ENCODE results near the gene CHRD.
A peak's percentile ranks its signal among the peaks of the same experiment; 100 is the strongest.

Gene CHRD

DNA sequence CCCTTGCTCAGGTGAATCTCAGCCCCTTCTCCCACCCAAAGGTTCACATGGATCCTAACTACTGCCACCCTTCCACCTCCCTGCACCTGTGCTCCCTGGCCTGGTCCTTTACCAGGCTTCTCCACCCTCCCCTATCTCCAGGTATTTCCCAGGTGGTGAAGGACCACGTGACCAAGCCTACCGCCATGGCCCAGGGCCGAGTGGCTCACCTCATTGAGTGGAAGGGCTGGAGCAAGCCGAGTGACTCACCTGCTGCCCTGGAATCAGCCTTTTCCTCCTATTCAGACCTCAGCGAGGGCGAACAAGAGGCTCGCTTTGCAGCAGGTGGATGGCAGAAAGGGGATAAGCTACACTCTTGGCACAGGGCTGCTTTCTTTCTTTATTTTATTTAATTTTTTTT lies 37.9 kb upstream of the CHRD start:
- no peak overlapping the region for H3K27ac Mint-ChIP-seq
- no peak overlapping the region for H3K4me3 Mint-ChIP-seq
- no peaks in the 10 kb centered on the region for H3K27me3 Mint-ChIP-seq
- DNase-seq: no peak
- H3K9me3 Mint-ChIP-seq: no peaks in the 10 kb centered on the region
- H3K4me1 Mint-ChIP-seq (ENCODE audit: low read depth): peaks cover 14% of the 10 kb centered on the region
- H3K36me3 Mint-ChIP-seq (ENCODE audit: low read depth): peaks cover 19% of the 10 kb centered on the region

- Mint-ChIP-seq H3K27me3 (no peaks in the 10 kb centered on the region), H3K4me3 (no peak overlapping the region), H3K27ac (peak overlapping the region; percentile 35), H3K4me1 (ENCODE audit: low read depth) (peaks cover under 1% of the 10 kb centered on the region), H3K36me3 (ENCODE audit: low read depth) (peaks cover 15% of the 10 kb centered on the region), H3K9me3 (no peaks in the 10 kb centered on the region)
- DNase-seq: no peak
Measured at GRCh38 chr3:184343200-184343876, 36.5 kb upstream of the CHRD start.

DNA sequence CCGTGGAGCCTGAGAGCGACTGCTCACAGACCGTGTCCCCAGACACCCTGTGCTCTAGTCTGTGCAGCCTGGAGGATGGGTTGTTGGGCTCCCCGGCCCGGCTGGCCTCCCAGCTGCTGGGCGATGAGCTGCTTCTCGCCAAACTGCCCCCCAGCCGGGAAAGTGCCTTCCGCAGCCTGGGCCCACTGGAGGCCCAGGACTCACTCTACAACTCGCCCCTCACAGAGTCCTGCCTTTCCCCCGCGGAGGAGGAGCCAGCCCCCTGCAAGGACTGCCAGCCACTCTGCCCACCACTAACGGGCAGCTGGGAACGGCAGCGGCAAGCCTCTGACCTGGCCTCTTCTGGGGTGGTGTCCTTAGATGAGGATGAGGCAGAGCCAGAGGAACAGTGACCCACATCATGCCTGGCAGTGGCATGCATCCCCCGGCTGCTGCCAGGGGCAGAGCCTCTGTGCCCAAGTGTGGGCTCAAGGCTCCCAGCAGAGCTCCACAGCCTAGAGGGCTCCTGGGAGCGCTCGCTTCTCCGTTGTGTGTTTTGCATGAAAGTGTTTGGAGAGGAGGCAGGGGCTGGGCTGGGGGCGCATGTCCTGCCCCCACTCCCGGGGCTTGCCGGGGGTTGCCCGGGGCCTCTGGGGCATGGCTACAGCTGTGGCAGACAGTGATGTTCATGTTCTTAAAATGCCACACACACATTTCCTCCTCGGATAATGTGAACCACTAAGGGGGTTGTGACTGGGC lies 35.1 kb upstream of the CHRD start:
- DNase-seq: no peak
- H3K4me3 Mint-ChIP-seq: no peak overlapping the region
- no peaks in the 10 kb centered on the region for H3K4me1 Mint-ChIP-seq (ENCODE audit: low read depth)
- no peaks in the 10 kb centered on the region for H3K27me3 Mint-ChIP-seq
- peaks cover 15% of the 10 kb centered on the region for H3K36me3 Mint-ChIP-seq (ENCODE audit: low read depth)
- no peak overlapping the region for H3K27ac Mint-ChIP-seq
- H3K9me3 Mint-ChIP-seq: no peaks in the 10 kb centered on the region

GRCh38 chr3:184345317-184346144 lies 34.3 kb upstream of the CHRD start:
- H3K27me3 Mint-ChIP-seq: no peaks in the 10 kb centered on the region
- no peaks in the 10 kb centered on the region for H3K9me3 Mint-ChIP-seq
- H3K36me3 Mint-ChIP-seq (ENCODE audit: low read depth): peaks cover 15% of the 10 kb centered on the region
- H3K4me1 Mint-ChIP-seq (ENCODE audit: low read depth): no peaks in the 10 kb centered on the region
- H3K27ac Mint-ChIP-seq: no peak overlapping the region
- H3K4me3 Mint-ChIP-seq: no peak overlapping the region
- no peak for DNase-seq

DNA sequence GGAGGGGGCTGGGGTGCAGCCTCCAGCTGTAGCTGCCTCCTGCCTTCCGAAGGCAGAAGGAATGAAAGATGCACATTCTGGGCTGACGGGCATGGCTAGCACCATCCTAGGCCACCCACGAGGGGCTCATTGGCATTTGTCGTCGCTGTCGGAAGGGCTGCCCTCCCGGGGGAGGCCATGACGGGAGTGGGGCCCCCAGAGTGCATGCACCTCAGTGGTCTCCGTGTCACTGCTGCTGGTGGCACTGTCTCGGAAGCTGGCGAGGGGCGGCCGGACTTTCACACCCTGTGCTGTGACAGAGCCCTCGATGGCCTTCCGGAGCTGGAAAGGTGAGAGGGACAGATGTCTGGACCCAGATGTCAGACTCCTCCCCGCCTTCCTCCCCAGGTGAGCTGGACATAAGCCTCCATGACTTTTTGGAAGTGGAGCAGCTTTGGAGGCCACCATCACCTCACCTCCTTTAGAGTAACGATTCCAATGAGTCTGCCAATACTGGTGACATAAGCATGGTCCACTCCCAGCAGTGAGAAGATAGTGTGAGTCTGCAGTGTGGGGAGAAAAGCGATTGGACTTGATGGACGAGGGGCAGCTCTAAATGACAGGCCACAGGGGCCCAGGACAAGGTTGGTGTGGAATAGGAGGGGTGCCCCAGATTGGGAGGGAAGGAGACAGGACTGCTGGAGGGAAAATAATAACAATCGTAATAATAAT lies 33.2 kb upstream of the CHRD start:
- no peak for DNase-seq
- no peak overlapping the region for H3K27ac Mint-ChIP-seq
- no peaks in the 10 kb centered on the region for H3K27me3 Mint-ChIP-seq
- H3K9me3 Mint-ChIP-seq: no peaks in the 10 kb centered on the region
- peaks cover 20% of the 10 kb centered on the region for H3K36me3 Mint-ChIP-seq (ENCODE audit: low read depth)
- H3K4me3 Mint-ChIP-seq: no peak overlapping the region
- H3K4me1 Mint-ChIP-seq (ENCODE audit: low read depth): no peaks in the 10 kb centered on the region

DNA sequence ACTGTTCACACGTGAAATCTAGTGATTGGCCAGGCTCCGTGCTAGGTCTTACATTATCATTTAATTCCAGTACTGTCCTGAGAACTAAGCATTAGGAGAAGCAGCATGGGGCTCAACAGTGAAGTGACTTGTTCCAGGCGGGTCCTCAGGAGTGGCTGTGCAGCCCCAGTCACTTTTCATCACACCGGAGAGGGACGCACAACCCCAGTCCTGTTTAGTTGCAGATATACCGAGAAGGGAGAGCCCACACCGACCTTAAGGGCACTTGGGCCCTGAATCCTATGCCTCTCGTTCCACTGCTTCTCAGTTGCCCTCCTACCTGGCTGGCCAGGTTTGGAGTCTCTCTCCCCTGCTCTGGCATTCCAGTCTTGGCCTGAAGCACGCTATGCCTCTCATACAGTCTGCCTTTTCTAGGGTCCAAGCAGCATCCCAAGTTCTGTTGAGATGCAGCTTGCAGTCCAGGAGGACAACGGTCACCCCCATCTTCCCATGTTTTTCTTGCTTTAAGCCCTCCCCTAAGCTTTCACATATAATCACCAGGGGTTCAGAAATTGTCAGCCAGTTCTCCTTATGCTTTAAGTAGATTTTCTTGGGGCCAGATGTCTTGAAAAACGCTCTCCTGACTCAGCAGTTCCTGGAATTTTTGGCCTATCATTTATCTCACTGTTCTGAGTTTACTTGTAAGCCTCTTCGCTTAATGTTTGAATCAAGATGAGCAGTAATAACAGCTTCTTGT lies 32.4 kb upstream of the CHRD start:
- H3K4me1 Mint-ChIP-seq (ENCODE audit: low read depth): no peaks in the 10 kb centered on the region
- no peak overlapping the region for H3K4me3 Mint-ChIP-seq
- H3K27ac Mint-ChIP-seq: no peak overlapping the region
- DNase-seq: no peak
- no peaks in the 10 kb centered on the region for H3K27me3 Mint-ChIP-seq
- H3K36me3 Mint-ChIP-seq (ENCODE audit: low read depth): peaks cover 21% of the 10 kb centered on the region
- no peaks in the 10 kb centered on the region for H3K9me3 Mint-ChIP-seq

- peaks cover 19% of the 10 kb centered on the region for H3K36me3 Mint-ChIP-seq (ENCODE audit: low read depth)
- DNase-seq: no peak
- H3K27me3 Mint-ChIP-seq: no peaks in the 10 kb centered on the region
- H3K4me1 Mint-ChIP-seq (ENCODE audit: low read depth): no peaks in the 10 kb centered on the region
- no peak overlapping the region for H3K27ac Mint-ChIP-seq
- H3K4me3 Mint-ChIP-seq: no peak overlapping the region
- no peaks in the 10 kb centered on the region for H3K9me3 Mint-ChIP-seq
Measured at GRCh38 chr3:184348057-184348382, 31.8 kb upstream of the CHRD start.

GRCh38 chr3:184349563-184350470 lies 30.0 kb upstream of the CHRD start:
- Mint-ChIP-seq H3K27ac (no peak overlapping the region), H3K4me1 (ENCODE audit: low read depth) (peaks cover 3% of the 10 kb centered on the region), H3K9me3 (no peaks in the 10 kb centered on the region), H3K4me3 (no peak overlapping the region), H3K27me3 (no peaks in the 10 kb centered on the region), H3K36me3 (ENCODE audit: low read depth) (peaks cover 17% of the 10 kb centered on the region)
- DNase-seq: no peak

- H3K27me3 Mint-ChIP-seq: no peaks in the 10 kb centered on the region
- no peak overlapping the region for H3K27ac Mint-ChIP-seq
- H3K4me3 Mint-ChIP-seq: no peak overlapping the region
- H3K4me1 Mint-ChIP-seq (ENCODE audit: low read depth): peaks cover 3% of the 10 kb centered on the region
- DNase-seq: no peak
- no peaks in the 10 kb centered on the region for H3K9me3 Mint-ChIP-seq
- peaks cover 18% of the 10 kb centered on the region for H3K36me3 Mint-ChIP-seq (ENCODE audit: low read depth)
Measured at GRCh38 chr3:184350618-184351017, 29.2 kb upstream of the CHRD start.

- Mint-ChIP-seq H3K4me1 (ENCODE audit: low read depth) (peaks cover 3% of the 10 kb centered on the region), H3K27ac (no peak overlapping the region), H3K9me3 (no peaks in the 10 kb centered on the region), H3K27me3 (no peaks in the 10 kb centered on the region), H3K36me3 (ENCODE audit: low read depth) (peaks cover 18% of the 10 kb centered on the region), H3K4me3 (no peak overlapping the region)
- no peak for DNase-seq
Measured at GRCh38 chr3:184351511-184352148, 28.2 kb upstream of the CHRD start.

DNA sequence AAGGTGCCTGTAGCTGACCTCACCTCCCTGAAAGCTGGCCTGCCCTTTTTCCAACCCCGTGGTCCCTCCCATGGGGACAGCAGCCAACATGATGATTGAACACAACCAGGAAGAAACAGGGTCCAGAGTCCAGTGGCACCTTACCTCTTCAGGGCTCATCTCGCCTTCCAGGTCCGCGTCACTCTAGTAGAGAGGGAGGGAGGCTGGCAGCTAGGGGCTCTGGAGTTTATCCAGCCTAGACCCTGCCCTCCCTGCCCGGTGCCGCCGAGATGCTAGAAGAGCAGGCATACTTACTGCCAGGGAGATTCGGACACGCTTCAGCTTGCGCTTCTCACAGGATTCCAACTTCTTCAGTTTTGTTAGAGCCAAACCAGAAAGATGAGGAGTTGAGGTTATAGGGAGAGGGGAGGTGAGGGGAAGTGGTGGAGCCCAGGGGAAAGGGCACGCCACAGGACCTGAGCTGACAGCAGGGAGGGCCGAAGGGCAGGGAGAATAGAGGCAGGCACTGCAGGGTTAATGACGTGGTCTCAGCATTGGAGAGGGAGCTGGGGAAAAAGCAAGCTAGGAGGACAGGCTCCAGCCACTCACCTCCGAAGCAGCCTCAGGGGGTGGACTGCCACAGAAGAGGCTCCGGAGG lies 27.6 kb upstream of the CHRD start:
- no peaks in the 10 kb centered on the region for H3K27me3 Mint-ChIP-seq
- no peak for DNase-seq
- no peaks in the 10 kb centered on the region for H3K9me3 Mint-ChIP-seq
- H3K27ac Mint-ChIP-seq: no peak overlapping the region
- H3K4me3 Mint-ChIP-seq: no peak overlapping the region
- H3K36me3 Mint-ChIP-seq (ENCODE audit: low read depth): peaks cover 22% of the 10 kb centered on the region
- H3K4me1 Mint-ChIP-seq (ENCODE audit: low read depth): peaks cover 3% of the 10 kb centered on the region

GRCh38 chr3:184352897-184353545 lies 26.8 kb upstream of the CHRD start:
- Mint-ChIP-seq H3K27me3 (no peaks in the 10 kb centered on the region), H3K4me3 (no peak overlapping the region), H3K36me3 (ENCODE audit: low read depth) (peaks cover 22% of the 10 kb centered on the region), H3K27ac (no peak overlapping the region), H3K9me3 (no peaks in the 10 kb centered on the region), H3K4me1 (ENCODE audit: low read depth) (peaks cover 3% of the 10 kb centered on the region)
- DNase-seq: no peak

Data from activated T-cell treated with anti-CD3 and anti-CD28 coated beads, Interleukin-2, amount 50 U/mL, for 24 hours (primary cell).